ENCODE measurements around the gene NEU2.

The NEU2 gene

DNA sequence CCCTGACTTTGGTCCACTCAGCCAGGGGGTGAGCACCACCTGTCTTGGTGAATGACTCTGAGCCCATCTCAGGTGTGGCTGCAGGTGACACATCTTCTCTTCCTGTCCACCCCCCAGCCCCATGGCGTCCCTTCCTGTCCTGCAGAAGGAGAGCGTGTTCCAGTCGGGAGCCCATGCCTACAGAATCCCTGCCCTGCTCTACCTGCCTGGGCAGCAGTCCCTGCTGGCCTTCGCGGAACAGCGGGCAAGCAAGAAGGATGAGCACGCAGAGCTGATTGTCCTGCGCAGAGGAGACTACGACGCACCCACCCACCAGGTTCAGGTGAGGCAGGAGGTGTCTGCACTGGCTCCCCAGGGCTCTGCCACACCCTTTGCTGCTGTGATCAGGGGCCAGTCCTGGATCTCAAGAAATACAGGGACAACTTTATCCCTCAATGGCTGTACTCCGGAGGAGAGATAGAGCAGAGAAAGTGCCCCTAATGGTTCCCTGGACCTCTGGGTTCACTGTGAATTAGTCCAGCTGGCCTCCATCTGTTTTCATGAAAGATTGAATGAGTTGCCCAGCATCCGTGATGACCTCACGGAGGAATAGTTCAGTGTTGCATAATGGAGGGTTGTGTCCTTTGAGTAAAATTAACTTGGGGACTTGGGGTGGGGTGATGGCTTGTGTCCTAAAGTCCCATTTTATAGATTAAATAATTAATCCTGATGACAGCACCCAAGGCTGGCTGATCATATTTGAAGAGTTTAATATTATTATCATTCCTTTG is at the start of gene NEU2:
Gene NEU2 (plus strand): TSS at position 122 of the 770 bp plus-strand sequence. CDS start 0 bp downstream, at position 122.
- no peak for DNase-seq (ENCODE audit: low spot score)

DNA sequence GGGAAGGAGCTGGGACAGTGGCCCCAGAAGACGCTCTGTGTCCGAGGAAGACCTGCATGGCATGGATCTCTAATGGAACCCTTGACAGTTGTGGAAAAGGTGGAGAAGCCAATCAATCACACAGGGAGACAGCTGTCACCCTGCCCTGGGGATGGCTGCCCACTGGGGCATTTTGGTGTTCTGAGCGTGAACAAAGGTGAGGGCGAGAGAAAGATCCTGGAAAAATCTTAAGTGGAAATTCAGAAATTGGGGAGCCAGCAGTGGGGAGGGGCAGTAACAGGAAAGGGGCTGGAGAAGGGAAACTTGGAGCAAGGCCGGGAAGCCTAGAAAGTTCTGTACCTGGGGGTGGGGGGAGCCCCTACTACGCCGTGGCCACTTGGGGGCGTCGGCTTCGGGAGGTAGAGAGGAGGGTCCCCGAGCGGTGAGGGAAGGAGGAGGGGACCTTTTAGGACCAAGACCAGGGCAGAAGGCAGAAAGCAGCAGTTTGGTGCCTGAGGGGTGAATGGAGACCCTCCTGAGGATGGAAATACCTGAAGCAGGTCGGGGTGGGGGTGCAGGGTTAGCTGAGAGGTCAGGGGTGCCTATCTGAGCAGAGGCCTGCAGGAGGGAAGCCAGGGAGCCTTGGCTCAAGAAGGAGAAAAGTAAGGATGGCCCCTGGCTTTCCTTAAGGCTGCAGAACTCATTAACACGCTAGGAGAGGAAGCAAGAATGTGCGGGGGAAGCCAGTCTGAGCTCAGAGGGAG is 49.4 kb upstream of the NEU2 start:
- peak; percentile 80 for DNase-seq (ENCODE audit: low spot score)

DNA sequence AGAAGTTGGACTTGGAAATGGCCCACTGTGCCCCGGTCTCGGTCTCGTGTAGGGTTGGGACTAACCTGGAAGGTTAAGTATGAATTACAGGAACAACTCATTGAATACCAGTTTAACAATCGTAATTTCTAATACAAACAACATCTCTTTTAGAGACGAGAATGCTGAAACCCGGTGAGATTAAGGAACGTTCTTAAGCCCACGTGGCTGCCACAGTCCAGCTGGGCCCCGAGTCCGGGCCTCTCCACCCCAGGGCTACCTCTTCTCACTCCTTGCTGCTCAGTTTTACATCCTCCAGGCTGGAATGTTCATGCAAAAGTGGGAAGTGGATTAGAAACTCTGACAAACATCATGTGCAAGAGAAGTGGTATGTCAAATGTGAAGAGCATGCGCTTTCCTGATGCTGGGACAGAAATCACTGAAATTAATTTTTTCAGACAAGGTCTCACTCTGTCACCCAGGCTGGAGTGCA is 48.8 kb upstream of the NEU2 start:
- DNase-seq (ENCODE audit: low spot score) = no peak

- DNase-seq (ENCODE audit: low spot score) = no peak
Measured at GRCh38 chr2:232984451-232985207, 47.8 kb upstream of the NEU2 start.

- no peak for DNase-seq (ENCODE audit: low spot score)
Measured at GRCh38 chr2:232986155-232986554, 46.3 kb upstream of the NEU2 start.

- DNase-seq (ENCODE audit: low spot score) = no peak
Measured at GRCh38 chr2:232993231-232993821, 39.1 kb upstream of the NEU2 start.

DNA sequence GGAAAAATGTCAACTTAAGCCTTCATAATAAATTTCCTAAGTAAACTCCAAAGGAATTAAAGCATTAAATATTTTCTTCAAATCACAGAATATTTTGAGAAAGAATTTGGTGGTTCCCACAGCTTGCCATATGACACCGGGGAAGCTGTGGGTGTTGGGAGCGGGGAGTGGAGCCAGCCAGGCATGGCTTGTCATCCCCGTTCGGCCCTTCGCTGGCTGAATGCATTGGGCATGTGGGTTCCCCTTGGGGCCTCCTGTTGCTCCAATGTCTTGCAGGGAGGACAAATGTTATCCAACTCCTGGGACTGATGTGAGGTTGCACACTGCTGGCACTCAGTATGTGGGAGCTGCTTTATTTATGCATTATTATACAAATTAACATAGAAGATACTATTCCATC is 38.0 kb upstream of the NEU2 start:
- no peak for DNase-seq (ENCODE audit: low spot score)

GRCh38 chr2:232997749-232998665 is 34.5 kb upstream of the NEU2 start:
- DNase-seq (ENCODE audit: low spot score) = no peak

GRCh38 chr2:232998666-232998985 is 33.8 kb upstream of the NEU2 start:
- no peak for DNase-seq (ENCODE audit: low spot score)

GRCh38 chr2:232999354-232999753 is 33.1 kb upstream of the NEU2 start:
- DNase-seq (ENCODE audit: low spot score) = peak; percentile 61

GRCh38 chr2:233000886-233001750 is 31.4 kb upstream of the NEU2 start:
- no peak for DNase-seq (ENCODE audit: low spot score)

DNA sequence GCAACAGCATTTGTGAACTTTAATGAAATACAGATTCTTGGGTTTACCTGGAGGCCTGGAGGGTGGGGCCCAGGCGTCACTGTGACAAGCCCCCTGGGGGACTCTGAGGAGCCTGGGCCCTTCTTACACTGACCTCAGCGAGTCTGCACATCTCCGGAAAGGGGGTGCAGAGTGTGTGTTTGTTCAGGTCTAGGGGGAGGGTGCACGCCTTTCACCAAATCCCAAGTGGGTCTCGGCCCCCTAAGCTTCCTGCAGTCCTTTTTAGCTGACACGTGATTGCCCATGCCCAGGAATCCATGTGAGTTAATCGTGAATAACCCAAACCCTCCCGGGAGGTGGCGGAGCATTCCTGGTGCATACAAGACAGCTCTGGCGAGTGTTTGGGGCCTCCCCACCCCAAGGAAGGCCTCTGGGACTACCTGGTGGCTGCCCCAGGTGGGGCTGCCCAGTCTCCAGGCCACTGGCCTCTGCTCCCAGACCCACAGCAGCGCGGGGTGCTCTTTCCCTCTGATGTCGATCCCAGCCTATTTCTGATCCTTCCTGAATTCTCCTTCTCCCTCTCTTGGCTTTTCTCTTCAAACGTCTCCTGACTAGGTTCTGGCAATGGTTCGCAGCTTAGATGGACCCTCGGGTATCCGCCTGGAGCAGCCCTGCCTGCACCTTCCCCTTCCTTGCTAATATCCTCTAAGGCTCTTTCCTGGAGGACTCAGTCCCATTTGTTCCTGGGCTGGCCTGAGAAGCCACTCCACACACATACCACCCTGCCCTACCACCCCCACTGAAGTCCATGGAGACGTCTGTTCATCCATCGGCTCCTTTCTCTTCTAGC is 29.4 kb upstream of the NEU2 start:
- no peak for DNase-seq (ENCODE audit: low spot score)

GRCh38 chr2:233003658-233004555 is 28.6 kb upstream of the NEU2 start:
- DNase-seq (ENCODE audit: low spot score) = no peak

DNA sequence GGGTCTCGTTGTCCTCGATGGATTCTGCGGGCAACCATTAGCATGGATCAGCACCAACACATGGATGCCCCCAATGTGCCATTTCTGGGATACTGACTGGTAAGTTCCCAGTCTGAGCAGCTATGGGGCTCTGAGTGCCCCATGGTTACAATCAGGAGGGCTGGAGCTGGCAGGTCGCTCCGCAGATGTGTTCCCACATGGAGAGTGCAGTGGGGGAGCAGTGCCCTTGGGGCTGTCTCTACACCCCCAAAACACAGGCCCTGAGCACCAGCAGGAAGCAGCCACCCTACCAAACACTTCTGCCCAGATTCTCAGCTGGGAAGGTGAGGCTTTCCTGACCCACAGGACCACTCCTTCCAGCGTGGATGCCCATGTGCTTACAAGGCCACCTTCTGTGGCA is 27.4 kb upstream of the NEU2 start:
- DNase-seq (ENCODE audit: low spot score) = no peak

DNA sequence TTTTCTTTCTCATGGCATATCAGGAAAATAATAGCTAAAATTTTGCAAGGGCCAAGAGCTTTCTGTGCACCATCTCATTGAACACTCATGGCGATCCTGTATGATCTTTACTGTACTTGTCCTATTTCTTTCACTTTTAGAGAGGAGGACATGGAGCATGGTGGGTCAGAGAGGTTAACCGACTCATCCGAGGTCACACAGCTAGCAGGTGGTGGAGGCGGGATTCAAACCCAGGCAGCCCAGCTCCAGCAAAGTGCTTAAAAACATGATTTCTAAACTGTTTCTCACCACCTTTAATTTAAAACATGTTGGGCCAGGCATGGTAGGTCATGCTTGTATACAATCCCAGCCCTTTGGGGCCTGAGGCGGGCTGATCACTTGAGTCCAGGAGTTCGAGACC is 25.8 kb upstream of the NEU2 start:
- no peak for DNase-seq (ENCODE audit: low spot score)

GRCh38 chr2:233007270-233007669 is 25.2 kb upstream of the NEU2 start:
- DNase-seq (ENCODE audit: low spot score) = no peak

DNA sequence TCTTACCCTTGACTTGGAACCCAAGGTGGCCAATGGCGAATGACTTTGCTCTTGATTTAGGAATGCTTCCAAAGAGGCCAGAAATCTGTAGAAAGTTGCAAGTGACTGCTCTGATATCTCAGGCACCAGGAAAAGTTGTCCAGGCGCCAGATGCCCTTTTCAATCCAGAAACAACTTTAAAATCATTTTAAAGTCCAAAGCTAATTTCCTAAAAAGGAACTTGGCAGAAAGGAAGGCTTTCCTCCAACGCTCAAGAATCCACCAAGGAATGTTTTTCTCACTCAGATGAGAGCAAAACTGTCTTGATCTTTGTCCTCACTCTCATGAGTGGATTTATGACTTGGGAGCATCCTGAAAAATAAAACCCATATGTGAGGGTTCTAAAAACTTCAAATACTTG is 24.7 kb upstream of the NEU2 start:
- no peak for DNase-seq (ENCODE audit: low spot score)

DNA sequence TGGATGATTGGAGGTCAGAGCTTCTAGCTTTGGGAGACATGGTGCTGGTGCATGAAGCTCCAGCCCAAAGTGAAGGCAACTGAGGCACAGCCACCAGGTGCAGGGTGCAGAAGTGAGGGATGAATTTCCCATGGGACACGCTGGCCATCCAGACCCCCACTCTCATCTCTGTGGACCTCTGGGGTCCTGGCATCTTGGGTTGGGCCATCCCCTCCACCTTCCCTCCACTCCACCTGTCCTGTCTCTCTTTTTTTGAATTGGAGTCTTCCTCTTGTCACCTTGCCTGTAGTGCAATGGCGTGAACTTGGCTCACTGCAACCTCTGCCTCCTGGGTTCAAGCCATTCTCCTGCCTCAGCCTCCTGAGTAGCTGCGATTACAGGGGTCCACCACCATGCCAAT is 22.8 kb upstream of the NEU2 start:
- no peak for DNase-seq (ENCODE audit: low spot score)

All from iPS-NIHi11 (cell line).